T-helper 22 cell (primary cell): Measurements from ENCODE around the gene PYY.
A peak's percentile ranks its signal among the peaks of the same experiment; 100 is the strongest.
"Not testable (repeated sequence)": the region's sequence is repeated elsewhere in the genome, so short reads cannot be mapped to it uniquely, and the experiment has no call there.

Experiments used
- DNase-seq: peaks from one replicate; pipeline ENCODE4 v3.0.0-alpha.2; 2020; ENCODE audit warnings: low read depth

The PYY gene

DNA sequence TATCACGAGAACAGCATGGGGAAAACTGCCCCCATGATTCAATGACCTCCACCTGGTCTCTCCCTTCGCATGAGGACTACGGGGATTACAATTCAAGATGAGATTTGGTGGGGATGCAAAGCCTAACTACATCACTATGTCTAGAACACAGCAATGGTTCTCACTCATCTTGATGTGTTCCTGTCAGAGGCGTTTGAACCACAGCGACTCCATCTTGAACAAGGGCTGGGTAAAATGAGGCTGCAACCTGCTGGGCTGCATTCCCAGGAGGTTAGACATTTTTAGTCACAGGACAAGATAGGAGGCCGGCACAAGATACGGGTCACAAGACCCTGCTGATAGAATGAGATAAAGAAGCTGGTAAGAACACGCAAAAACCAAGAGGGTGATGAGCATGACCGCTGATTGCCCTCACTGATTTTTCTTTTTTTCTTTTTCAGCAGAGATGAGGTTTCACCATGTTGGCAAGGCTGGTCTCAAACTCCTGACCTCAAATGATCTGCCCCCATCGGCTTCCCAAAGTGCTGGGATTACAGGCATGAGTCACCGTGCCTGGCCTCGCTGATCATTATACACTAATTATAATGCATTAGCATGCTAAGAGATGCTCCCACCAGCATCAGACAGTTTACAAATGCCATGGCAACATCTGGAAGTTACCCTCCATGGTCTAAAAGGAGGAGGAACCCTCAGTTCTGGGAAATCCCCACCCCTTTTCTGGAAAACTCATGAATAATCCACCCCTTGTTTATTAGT lies 8.5 kb downstream of the PYY start:
- DNase-seq = no peak

DNA sequence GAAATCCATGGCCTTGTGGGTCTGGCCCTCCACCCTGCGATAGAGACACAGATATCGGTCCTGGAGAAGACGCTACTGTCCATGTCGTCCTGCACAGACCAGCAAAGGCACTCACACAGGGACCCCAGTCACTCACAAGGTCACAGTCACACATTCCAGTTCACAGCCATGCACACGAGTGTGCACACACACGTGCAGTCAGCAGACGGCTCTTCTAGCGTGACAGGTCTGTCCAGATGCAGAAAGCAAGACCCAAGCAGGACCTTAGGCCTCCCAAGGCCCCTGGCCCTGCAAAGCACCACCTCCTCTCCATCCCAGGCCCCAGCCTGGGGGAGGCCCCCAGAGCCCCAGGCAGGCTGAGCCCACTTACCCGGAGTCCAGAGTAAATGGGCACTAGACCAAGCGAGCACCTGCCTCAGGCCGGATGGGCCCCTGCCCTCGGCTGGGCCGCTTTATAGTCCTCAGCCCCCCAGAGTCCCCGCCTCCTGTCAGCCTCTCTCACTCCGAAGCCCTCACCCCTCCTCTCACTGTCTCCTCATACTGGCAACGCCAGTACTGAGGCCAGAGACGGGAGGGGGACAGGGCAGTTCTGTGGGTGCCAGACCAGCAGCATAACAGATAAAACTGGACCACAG lies 11.6 kb downstream of the PYY start, which contains the start of gene PPY:
Gene PPY (minus strand): TSS at position 426 of the 635 bp plus-strand sequence. CDS start 822 bp downstream, outside the sequence.
- no peak for DNase-seq

GRCh38 chr17:43940630-43941029 lies 13.1 kb downstream of the PYY start:
- DNase-seq = no peak

DNA sequence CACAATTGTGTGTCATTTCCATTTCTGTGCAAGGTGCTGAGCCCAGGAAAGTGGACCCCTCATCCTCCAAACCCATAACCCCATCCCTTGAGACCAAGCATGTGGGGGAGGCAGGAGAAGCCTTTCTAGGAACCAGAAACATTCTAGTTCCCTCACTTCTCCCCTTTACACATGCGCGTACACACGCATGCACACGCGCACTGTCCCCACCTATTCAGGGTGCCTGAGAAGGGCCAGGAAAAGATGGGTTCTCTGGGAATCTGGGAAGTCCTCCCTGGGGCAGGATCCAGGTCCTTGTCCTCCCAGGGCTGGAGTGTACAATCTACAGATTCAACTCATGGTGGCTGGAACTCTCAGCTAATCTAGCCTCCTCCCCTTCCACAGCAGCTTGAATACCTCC lies 13.9 kb downstream of the PYY start:
- DNase-seq = no peak

DNA sequence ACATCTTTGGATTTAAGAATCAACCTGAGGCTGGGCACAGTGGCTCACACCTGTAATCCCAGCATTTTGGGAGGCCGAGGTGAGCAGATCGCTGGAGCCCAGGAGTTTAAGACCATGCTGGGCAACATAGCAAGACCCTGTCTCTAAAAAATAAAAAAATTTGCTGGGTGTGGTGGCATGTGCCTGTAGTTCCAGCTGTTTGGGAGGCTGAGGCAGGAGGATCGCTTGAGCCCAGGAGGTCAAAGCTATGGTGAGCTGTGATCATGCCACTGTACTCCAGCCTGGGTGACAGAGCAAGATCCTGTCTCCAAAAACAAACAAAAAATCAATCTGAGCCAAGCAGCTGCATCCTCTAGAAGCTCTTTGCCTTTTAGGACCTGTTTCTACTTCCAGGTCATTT lies 14.3 kb downstream of the PYY start:
- not testable (repeated sequence) for DNase-seq

DNA sequence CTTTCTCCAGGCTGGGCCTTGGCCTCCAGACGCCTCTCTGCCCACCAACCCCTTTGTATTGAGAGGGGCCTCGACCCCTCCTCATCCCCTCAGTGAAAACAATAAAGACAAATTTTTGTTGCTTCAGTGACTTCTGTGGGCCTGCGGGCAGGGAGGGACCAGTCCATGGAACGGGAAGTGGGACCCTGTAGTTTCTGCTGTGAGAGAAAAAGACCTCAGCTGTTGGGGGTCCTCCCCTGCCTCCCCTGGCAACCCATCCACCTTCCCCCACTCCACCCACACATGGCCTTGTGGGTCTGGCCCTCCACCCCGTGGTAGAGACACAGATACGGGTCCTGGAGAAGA lies 14.9 kb downstream of the PYY start:
- no peak for DNase-seq

DNA sequence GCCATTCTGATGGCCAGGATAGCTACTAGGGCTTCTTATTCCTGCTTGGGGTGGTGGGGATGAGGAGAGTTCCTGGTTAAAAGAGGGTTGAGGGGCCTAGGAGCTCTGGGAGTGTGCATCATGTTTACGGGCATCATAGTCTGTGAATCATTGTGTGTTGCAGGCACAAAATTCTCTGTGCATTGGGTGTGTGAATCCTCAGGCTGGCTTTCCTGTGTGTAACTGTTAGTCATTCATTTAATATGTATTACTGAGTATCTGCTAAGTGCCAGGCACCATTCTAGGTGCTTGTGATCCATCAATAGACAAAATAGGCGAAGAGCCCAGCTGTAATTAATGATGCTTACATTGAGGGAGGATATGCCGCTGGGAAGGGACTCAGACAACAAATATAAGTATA lies 17.3 kb downstream of the PYY start:
- no peak for DNase-seq

DNA sequence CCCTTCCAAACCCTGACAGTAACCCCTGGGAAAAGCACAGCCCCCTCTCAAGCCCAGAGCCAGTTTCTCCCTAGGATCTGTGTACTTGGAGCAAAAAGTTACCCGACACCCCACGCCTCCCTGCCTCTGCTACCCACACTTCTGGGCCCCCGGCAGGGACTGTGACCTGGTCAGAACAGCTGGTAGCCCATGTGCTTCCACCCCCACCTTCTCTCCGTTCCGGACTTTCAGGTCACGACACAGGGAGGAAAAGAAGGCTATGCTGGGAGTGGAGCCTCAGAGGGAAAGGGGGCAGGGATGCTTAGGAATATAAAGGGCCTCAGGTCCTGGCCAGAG lies 17.8 kb downstream of the PYY start:
- DNase-seq = no peak

- no peak for DNase-seq
Measured at GRCh38 chr17:43935204-43935925, 18.4 kb downstream of the PYY start.

DNA sequence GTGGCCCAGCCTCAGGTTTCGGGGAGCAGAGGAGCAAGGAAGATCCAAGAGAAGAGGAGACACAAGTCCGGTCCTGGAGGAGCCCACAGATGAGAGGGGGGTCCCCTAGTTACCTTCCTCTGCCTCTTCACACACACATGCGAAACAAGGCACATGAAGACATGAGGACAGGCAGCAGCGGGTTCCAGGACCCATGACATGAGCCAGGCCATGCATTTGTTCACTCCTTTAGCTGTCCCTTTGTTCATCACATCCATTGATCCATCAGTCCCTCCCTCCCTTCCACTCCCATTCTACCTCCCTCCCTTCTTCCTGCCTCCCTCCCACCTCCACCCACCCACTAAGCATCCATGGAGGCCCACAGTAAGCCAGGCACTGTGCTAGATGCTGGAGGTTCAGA lies 20.8 kb downstream of the PYY start:
- DNase-seq = no peak

DNA sequence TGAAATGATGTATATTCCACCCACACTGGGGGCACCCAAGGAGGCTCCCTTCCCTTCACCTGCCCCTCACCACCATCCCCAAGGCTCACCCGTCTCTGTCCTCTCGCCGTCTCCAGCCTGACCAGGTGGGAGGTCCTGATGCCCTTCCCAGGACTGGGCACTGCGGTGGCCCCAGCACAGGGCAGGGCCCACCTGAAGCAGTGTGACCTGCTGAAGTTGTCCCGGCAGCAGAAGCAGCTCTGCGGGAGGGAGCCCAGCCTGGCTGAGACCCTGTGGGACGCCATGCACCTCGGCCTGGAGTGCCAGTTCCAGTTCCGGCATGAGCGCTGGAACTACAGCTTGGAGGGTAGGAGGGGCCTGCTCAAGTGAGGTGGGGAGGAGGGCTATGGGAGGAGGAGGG lies 21.4 kb downstream of the PYY start:
- no peak for DNase-seq

DNA sequence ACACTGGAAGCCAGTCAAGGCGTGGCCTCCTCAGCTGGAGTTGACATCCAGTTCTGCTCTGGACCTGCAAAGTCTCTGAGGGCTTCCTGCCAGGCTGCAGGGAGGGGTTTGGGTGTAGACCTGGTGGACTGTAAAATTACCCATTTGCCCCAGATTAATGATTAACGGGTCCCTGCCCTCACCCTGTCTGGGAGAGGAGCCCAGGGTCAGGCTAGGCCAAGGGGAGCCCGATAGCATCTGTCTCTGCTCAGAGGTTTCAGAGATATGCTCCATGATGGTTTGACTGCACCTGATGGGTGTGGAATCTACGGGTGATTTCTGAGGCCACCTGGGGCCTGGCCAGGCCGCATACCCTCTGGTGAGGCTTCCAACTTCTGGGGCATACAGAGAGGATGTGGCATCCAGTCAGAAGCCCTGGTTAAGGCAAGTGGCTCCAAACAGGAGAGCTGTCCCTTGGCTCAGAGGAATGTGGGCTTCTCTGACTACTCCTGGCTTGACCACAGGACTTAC lies 22.6 kb downstream of the PYY start:
- DNase-seq = no peak

DNA sequence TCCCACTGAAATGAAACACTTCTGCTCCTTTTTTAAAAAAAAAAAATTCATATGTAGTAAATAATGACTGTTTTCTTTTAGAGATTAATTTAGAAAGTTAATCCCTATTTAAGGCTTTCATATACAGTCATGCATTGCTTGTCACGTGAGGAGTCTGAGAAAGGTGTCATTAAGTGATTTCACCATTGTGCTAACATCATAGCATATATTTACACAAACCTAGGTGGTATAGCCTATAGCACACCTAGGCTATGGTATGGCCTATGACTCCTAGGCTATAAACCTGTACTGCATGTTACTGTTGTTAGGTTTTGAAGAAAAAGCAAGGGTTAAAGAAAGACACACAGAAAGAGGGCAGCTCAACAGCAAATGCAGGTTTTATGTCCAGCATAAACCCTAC lies 25.1 kb downstream of the PYY start:
- no peak for DNase-seq

GRCh38 chr17:43927929-43928328 lies 25.8 kb downstream of the PYY start:
- DNase-seq = not testable (repeated sequence)

DNA sequence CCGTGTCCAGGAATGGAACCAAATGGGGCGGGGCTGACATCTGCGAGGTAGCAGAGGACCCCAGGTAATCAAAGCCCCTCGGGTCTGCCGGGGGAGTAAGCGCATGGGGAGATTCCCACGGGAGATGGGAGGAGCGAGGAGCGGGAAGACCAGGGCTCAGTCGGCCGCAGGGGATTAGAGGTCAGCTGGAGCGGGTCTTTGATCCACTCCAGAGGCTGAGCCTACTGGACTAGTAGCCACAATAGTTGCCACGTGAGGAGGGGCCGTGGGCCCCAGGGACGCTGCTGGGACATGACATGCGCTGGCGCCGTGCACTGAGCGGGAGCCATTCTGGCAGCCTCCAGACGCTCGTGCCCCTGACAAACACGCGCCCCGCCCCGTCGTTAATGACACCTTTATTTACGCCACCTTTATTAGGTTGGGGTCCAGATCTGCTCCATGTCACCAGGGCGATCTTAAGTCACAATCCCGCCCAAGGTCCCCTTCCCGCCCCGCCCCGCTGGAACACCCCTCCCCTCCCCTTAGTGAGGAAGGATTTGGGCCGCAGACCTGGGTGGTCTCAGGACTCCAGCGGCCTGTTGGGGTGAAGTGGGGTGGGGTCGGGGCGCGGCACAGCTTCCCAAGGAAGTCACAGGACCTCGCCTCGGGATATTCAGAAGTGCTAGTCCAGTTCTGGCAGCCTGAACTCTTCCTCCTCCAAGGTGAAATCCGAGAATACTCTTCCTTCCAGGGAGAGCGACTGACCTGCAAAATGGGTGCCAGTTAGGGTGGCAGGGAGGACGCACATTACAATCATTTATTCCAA lies 26.5 kb downstream of the PYY start:
- DNase-seq = no peak

DNA sequence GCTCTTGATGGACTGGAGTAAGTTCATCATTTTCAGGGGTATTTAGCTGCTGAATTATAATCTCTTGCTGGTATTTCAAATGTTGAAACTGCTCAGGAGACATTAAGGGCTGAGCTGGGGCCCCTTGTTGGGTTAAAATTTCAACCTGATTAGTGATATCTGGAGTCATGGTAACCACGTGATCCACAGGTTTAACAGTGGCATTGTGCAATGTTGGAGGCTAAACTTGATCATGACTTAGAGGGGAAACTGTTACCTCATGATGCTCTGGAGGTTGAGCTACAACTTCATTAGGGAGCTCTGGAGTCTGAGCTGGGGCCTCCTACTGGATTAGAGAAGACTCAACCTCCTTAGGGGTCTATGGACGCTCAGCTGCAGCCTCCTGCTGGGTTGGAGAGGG lies 29.2 kb downstream of the PYY start:
- DNase-seq = no peak

DNA sequence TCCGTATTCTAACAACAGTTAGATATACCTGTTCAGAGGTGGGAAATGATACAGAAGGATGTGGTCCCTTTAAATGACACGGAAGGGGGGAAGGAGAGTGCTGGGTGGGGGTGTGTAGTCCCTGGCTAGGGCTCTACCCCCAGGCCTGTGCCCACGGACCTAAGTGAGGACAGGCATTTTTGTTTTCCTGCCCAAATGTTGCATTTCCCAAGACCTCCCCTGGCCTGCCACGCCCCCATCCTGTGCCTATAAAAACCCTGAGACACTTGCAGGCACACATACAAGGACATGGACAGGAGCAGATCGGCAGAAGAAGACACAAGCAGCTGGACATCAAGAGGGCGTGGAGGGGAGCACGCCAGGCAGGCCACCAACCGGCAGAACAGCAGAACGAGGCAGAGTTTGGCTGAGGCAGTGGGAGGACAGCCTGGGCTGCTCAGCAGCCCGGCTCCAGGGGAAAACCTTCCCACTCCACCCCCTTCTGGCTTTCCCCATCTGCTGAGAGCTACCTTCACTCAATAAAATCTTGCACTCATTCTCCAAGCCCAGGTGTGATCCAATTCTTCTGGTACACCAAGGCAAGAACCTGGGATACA lies 33.1 kb downstream of the PYY start:
- no peak for DNase-seq

DNA sequence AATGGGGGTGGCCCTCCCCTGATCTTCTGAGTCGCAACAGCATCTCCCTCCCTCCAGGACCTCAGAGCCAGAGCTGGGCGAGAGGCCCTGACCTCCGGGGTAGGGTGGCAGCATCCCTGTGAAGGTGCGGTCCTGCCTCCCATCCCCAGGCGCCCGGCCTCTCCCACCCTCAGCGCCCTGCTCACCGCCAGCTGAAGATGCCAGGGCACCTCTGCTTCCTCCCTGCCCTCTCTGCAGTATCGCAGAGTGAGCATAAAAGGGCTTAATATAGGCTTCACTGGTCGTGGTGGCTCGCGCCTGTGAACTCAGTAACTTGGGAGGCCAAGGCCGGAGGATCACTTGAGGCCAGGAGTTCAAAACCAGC lies 35.7 kb downstream of the PYY start:
- DNase-seq = no peak

- DNase-seq = peak; percentile 34
Measured at GRCh38 chr17:43917348-43918025, 36.3 kb downstream of the PYY start.

DNA sequence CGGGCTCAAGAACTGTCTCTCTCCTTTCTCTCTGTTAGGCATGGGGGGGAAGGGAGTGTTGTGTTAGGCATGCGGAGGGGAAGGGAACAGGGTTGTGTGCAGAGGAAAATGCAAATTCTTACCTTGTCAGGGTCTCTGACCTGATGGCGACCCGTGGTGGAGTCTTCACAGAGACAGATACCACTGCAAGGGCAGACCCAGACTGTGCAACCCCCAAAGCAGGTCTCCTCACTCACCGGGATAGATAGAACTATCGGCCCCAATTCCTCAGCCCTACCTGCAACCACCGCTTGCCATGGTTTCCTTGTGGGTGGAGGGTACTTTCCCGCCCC lies 36.8 kb downstream of the PYY start:
- no peak for DNase-seq

- no peak for DNase-seq
Measured at GRCh38 chr17:43916385-43916784, 37.4 kb downstream of the PYY start.

- no peak for DNase-seq
Measured at GRCh38 chr17:43915559-43915958, 38.2 kb downstream of the PYY start.
